Nephron (organoid): ENCODE results near the gene KIR3DL3.
"Not testable (repeated sequence)": the region's sequence is repeated elsewhere in the genome, so short reads cannot be mapped to it uniquely, and the experiment has no call there.

ENCODE experiments used
- H3K27ac Mint-ChIP-seq, 3 experiments: 2 replicates each; pipeline ENCODE4 v1.8.0; 2020; ENCODE audit warnings: mixed read lengths in 3 of 3, mild to moderate bottlenecking in 2 of 3, moderate library complexity in 1 of 3
- H3K27me3 Mint-ChIP-seq: 2 replicates; pipeline ENCODE4 v1.8.0; 2021; ENCODE audit warnings: low read depth, mild to moderate bottlenecking, moderate library complexity, mixed read lengths
- H3K36me3 Mint-ChIP-seq: 2 replicates; pipeline ENCODE4 v1.8.0; 2020; ENCODE audit warnings: low read depth, mixed read lengths
- H3K4me1 Mint-ChIP-seq: 2 replicates; pipeline ENCODE4 v1.8.0; 2020; ENCODE audit warnings: mixed read lengths
- H3K4me3 Mint-ChIP-seq, 3 experiments: 2 replicates each; pipeline ENCODE4 v1.8.0; 2020; ENCODE audit warnings: mild to moderate bottlenecking in 3 of 3, mixed read lengths in 3 of 3, moderate library complexity in 2 of 3
- H3K9me3 Mint-ChIP-seq: 2 replicates; pipeline ENCODE4 v1.8.0; 2020; ENCODE audit warnings: mixed read lengths

The KIR3DL3 gene

GRCh38 chr19:54771018-54771960 is 47.0 kb downstream of the KIR3DL3 start:
- H3K4me3 Mint-ChIP-seq, H3K4me1 Mint-ChIP-seq, H3K27ac Mint-ChIP-seq, H3K27me3 Mint-ChIP-seq: not testable (repeated sequence)
- H3K36me3 Mint-ChIP-seq = peaks cover 11% of the 10 kb centered on the region
- H3K9me3 Mint-ChIP-seq = peaks cover 70% of the 10 kb centered on the region

DNA sequence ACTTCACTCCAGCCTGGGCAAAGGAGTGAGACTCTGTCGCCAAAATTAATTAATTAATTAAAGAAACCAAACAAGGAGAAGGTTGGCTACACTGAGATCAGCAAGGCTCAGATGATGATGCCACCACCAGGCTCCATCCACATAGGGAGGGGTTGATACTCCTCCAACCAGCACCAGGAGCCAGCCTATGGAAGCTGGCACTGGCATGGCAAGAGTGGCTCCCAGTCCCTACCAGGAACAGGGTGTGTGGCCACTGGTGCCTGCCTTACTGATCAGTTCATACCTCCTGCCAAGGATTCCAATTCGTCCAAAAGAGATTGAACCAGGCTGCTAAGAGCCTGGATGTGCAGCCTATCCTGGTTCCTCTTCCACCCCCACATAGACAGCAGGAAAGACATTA is 48.4 kb downstream of the KIR3DL3 start:
- Mint-ChIP-seq H3K36me3 (peaks cover 11% of the 10 kb centered on the region), H3K9me3 (peaks cover 68% of the 10 kb centered on the region)
- not testable (repeated sequence) for H3K4me3 Mint-ChIP-seq, H3K4me1 Mint-ChIP-seq, H3K27ac Mint-ChIP-seq, H3K27me3 Mint-ChIP-seq

GRCh38 chr19:54775095-54775815 is 51.0 kb downstream of the KIR3DL3 start:
- peaks cover 66% of the 10 kb centered on the region for H3K9me3 Mint-ChIP-seq
- H3K27ac Mint-ChIP-seq, H3K27me3 Mint-ChIP-seq, H3K4me3 Mint-ChIP-seq, H3K4me1 Mint-ChIP-seq, H3K36me3 Mint-ChIP-seq: not testable (repeated sequence)

DNA sequence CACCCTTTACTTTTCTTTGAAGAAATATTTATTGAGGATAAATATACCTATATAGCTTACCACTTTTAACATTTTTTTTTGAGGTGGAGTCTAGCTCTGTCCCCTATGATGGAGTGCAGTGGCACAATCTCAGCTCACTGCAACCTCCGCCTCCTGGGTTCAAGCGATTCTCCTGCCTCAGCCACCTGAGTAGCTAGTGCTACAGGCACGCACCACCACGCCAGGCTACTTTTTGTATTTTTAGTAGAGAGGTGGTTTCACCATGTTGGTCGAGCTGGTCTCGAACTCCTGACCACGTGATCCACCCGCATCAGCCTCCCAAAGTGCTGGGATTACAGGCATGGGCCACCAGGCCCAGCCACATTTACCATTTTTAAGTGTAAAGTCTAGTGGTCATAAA is 51.6 kb downstream of the KIR3DL3 start:
- not testable (repeated sequence) for H3K27ac Mint-ChIP-seq, H3K4me1 Mint-ChIP-seq, H3K27me3 Mint-ChIP-seq, H3K36me3 Mint-ChIP-seq, H3K4me3 Mint-ChIP-seq
- H3K9me3 Mint-ChIP-seq = peaks cover 65% of the 10 kb centered on the region

GRCh38 chr19:54777851-54778250 is 53.6 kb downstream of the KIR3DL3 start:
- not testable (repeated sequence) for H3K36me3 Mint-ChIP-seq, H3K27ac Mint-ChIP-seq, H3K4me3 Mint-ChIP-seq, H3K27me3 Mint-ChIP-seq, H3K4me1 Mint-ChIP-seq
- H3K9me3 Mint-ChIP-seq = peaks cover 62% of the 10 kb centered on the region

- not testable (repeated sequence) for H3K36me3 Mint-ChIP-seq, H3K27me3 Mint-ChIP-seq, H3K4me3 Mint-ChIP-seq, H3K27ac Mint-ChIP-seq, H3K4me1 Mint-ChIP-seq
- H3K9me3 Mint-ChIP-seq = peaks cover 63% of the 10 kb centered on the region
Observed at GRCh38 chr19:54778896-54779295, 54.7 kb downstream of the KIR3DL3 start.

DNA sequence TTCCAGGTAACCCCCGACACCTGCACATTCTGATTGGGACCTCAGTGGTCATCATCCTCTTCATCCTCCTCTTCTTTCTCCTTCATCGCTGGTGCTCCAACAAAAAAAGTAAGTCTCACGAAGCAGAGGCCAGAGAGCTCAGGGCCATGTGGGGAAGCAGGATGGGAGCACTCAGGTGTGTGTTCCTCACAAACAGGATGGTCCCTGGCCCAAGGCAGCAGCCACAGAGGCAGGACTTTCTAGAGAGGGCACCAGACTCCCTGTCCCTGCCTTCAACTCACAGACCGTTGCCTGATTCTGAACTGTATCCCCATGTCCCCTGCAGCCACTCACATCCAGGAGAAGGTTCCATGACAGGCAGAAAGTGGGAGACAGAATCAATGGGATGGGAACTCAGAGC is 58.7 kb downstream of the KIR3DL3 start:
- H3K27ac Mint-ChIP-seq, H3K4me1 Mint-ChIP-seq, H3K36me3 Mint-ChIP-seq, H3K4me3 Mint-ChIP-seq, H3K27me3 Mint-ChIP-seq: not testable (repeated sequence)
- peaks cover 62% of the 10 kb centered on the region for H3K9me3 Mint-ChIP-seq
